ENCODE results near the gene HS3ST2. TPM values are rescaled to one million over a fixed set of nuclear protein-coding genes. Genes with fewer than 3 reads are reported as not detected.

HS3ST2 gene
- polyA plus RNA-seq (2012; ENCODE audit: low read depth, missing spikeins) = not detected

DNA sequence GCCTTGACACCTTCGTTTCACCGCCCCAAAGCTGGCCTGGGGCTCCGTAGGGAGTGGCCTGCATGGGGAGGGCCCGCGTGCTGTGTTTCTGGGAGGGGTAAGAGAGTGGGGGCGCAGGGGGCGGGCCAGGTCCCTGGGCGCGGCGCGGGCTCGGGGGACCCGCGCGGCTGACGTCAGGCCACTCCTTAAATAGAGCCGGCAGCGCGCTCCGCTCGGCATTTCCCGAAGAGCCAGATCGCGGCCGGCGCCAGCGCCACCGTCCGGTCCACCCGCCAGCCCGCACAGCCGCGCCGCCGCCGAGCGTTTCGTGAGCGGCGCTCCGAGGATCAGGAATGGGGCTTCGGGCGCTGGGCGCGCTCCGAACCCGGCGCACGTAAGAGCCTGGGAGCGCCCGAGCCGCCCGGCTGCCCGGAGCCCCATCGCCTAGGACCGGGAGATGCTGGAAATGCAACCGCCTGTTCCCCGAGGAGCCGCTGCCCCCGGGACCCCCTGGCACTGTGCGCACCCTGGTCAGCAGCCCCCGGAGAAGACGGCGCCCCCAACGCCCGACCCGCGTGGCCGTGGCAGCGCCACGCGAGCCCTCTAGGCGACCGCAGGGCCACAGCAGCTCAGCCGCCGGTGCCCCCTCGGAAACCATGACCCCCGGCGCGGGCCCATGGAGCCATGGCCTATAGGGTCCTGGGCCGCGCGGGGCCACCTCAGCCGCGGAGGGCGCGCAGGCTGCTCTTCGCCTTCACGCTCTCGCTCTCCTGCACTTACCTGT, at the start of gene HS3ST2:
TSS of gene HS3ST2 (plus strand) at position 215 of the 763 bp plus-strand sequence. CDS start at position 664, 449 bp downstream.
- no peak for FAIRE-seq
- TF ChIP-seq TAF1 (IDR thresholded peaks at IDR 0.05; ENCODE audit: low read depth, low read length) (no peak), PAX5 (IDR thresholded peaks at IDR 0.05; ENCODE audit: insufficient read depth, low read length, severe bottlenecking) (no peak), SPI1 (IDR thresholded peaks at IDR 0.05; ENCODE audit: low read depth, low read length) (no peak), POLR2AphosphoS5 (IDR thresholded peaks at IDR 0.05; ENCODE audit: low read depth, low read length) (no peak), POLR2A (IDR thresholded peaks at IDR 0.05; ENCODE audit: low read depth, low read length) (no peak), POU2F2 (IDR thresholded peaks at IDR 0.05; ENCODE audit: low read depth, low read length) (no peak)
- no peak for DNase-seq (ENCODE audit: insufficient read length, low spot score)

GRCh38 chr16:22764662-22765327, 49.2 kb upstream of the HS3ST2 start:
- TF ChIP-seq PAX5 (IDR thresholded peaks at IDR 0.05; ENCODE audit: insufficient read depth, low read length, severe bottlenecking) = no peak
- no peak for TF ChIP-seq SPI1 (IDR thresholded peaks at IDR 0.05; ENCODE audit: low read depth, low read length)
- no peak for TF ChIP-seq POLR2A (IDR thresholded peaks at IDR 0.05; ENCODE audit: low read depth, low read length)
- no peak for TF ChIP-seq TAF1 (IDR thresholded peaks at IDR 0.05; ENCODE audit: low read depth, low read length)
- no peak for TF ChIP-seq POU2F2 (IDR thresholded peaks at IDR 0.05; ENCODE audit: low read depth, low read length)
- no peak for TF ChIP-seq POLR2AphosphoS5 (IDR thresholded peaks at IDR 0.05; ENCODE audit: low read depth, low read length)
- FAIRE-seq (no peak), DNase-seq (ENCODE audit: insufficient read length, low spot score) (no peak)

DNA sequence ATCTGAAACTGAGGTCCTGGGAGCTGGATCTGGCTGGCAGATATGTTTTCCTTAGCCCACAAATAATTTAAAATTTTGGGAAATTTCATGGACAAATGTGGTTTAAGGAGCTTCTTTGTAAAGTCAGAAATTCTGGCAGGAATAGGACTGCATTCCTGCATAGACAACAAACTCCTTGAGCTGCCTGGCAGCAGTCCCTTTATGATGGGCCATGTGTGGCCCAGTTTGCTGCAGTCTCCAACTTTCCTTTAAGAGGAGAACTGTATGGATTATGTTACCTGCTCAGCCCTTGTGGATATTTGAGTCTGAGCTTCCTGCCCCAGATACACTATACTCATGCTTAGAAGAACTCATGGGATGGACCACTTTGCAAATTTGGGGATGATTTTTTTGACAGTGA, 48.5 kb upstream of the HS3ST2 start:
- FAIRE-seq (no peak), DNase-seq (ENCODE audit: insufficient read length, low spot score) (no peak)
- no peak for TF ChIP-seq POLR2AphosphoS5 (IDR thresholded peaks at IDR 0.05; ENCODE audit: low read depth, low read length)
- no peak for TF ChIP-seq POLR2A (IDR thresholded peaks at IDR 0.05; ENCODE audit: low read depth, low read length)
- TF ChIP-seq SPI1 (IDR thresholded peaks at IDR 0.05; ENCODE audit: low read depth, low read length) = no peak
- TF ChIP-seq PAX5 (IDR thresholded peaks at IDR 0.05; ENCODE audit: insufficient read depth, low read length, severe bottlenecking) = no peak
- TF ChIP-seq TAF1 (IDR thresholded peaks at IDR 0.05; ENCODE audit: low read depth, low read length) = no peak
- no peak for TF ChIP-seq POU2F2 (IDR thresholded peaks at IDR 0.05; ENCODE audit: low read depth, low read length)

DNA sequence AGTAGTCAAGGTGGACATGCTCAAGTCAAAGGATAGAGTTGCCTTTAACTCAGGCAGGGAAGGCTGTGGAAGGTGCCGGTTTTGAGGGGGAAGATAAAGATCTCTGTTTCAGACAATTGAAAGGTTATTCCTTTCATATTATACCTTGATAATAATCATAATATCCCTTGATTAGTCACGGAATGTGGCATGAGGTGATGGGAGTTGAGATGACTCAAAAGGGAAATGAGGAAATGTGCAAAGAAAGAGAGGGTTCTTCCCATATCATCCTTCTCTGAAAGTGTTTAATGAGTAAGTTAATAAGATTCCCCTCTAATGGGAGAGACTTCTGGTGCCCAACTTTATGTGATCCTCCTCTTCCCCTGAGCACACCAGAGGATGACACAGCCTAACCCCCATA, 43.1 kb upstream of the HS3ST2 start:
- TF ChIP-seq SPI1 (IDR thresholded peaks at IDR 0.05; ENCODE audit: low read depth, low read length) (no peak), TAF1 (IDR thresholded peaks at IDR 0.05; ENCODE audit: low read depth, low read length) (no peak), POLR2A (IDR thresholded peaks at IDR 0.05; ENCODE audit: low read depth, low read length) (no peak), POLR2AphosphoS5 (IDR thresholded peaks at IDR 0.05; ENCODE audit: low read depth, low read length) (no peak), POU2F2 (IDR thresholded peaks at IDR 0.05; ENCODE audit: low read depth, low read length) (no peak), PAX5 (IDR thresholded peaks at IDR 0.05; ENCODE audit: insufficient read depth, low read length, severe bottlenecking) (no peak)
- DNase-seq (ENCODE audit: insufficient read length, low spot score) (no peak), FAIRE-seq (no peak)

- FAIRE-seq = no peak
- TF ChIP-seq SPI1 (IDR thresholded peaks at IDR 0.05; ENCODE audit: low read depth, low read length) (no peak), TAF1 (IDR thresholded peaks at IDR 0.05; ENCODE audit: low read depth, low read length) (no peak), POLR2A (IDR thresholded peaks at IDR 0.05; ENCODE audit: low read depth, low read length) (no peak)
Observed at GRCh38 chr16:22771551-22771950, 42.4 kb upstream of the HS3ST2 start.

DNA sequence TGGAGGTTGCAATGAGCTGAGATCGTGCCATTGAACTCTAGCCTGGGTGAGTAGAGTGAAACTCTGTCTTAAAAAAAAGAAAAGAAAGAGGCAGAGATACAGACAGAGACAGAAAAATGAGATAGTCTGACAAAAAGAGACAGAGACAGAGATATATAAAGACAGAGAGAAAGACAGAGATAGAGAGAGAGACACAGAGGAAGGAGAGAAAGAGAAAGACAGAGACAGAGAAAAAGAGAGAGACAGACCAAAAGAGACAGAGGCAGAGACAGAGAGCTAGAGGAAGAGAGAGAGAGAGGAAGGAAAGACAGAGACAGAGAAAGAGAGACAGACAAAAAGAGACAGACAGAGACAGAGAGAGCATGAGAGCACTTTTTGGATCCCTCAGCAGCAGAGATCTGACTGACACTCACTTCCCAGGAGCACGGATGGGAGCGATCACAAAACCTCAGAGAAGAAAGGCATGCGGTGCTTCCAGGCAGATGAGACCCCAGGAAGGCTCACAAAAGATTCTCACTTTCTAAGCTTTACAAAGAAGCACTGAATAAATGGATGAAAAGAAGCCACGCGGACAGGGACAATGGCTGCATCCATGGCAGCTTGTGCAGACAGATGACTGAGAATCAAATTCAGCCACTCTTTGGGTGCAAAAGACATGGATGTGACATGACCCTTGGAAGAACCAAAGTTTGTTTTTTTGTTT, 38.6 kb upstream of the HS3ST2 start:
- no peak for FAIRE-seq
- DNase-seq (ENCODE audit: insufficient read length, low spot score) = no peak
- TF ChIP-seq TAF1 (IDR thresholded peaks at IDR 0.05; ENCODE audit: low read depth, low read length) (no peak), POLR2AphosphoS5 (IDR thresholded peaks at IDR 0.05; ENCODE audit: low read depth, low read length) (no peak), POLR2A (IDR thresholded peaks at IDR 0.05; ENCODE audit: low read depth, low read length) (no peak), POU2F2 (IDR thresholded peaks at IDR 0.05; ENCODE audit: low read depth, low read length) (no peak), PAX5 (IDR thresholded peaks at IDR 0.05; ENCODE audit: insufficient read depth, low read length, severe bottlenecking) (no peak), SPI1 (IDR thresholded peaks at IDR 0.05; ENCODE audit: low read depth, low read length) (no peak)

More at GRCh38 chr16:22771551-22771950, 42.4 kb upstream of the HS3ST2 start:
- DNase-seq (ENCODE audit: insufficient read length, low spot score) = no peak

GRCh38 chr16:22781480-22781879, 32.5 kb upstream of the HS3ST2 start:
- TF ChIP-seq POU2F2 (IDR thresholded peaks at IDR 0.05; ENCODE audit: low read depth, low read length) = no peak
- no peak for TF ChIP-seq SPI1 (IDR thresholded peaks at IDR 0.05; ENCODE audit: low read depth, low read length)
- no peak for TF ChIP-seq POLR2AphosphoS5 (IDR thresholded peaks at IDR 0.05; ENCODE audit: low read depth, low read length)
- TF ChIP-seq TAF1 (IDR thresholded peaks at IDR 0.05; ENCODE audit: low read depth, low read length) = no peak
- TF ChIP-seq POLR2A (IDR thresholded peaks at IDR 0.05; ENCODE audit: low read depth, low read length) = no peak
- no peak for TF ChIP-seq PAX5 (IDR thresholded peaks at IDR 0.05; ENCODE audit: insufficient read depth, low read length, severe bottlenecking)
- DNase-seq (ENCODE audit: insufficient read length, low spot score) (no peak), FAIRE-seq (no peak)

DNA sequence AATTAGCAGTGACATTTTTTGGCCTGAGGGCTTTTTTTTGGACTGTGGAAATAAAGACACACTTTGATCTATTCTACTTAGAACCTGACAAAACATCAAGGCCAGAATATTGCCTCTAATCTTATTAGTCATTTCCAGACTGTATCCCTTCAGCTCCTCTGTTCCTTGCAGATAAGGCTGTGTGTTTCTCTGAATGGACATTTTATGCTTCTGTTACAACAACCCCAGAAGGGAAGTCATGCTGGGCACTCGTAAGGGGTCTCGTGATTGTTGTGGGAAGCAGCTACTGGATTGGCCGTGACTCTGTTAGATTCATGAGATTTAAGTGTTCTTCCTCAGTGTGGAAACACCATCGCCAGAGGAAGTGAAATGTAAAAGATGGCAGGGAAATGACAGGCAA, 31.6 kb upstream of the HS3ST2 start:
- TF ChIP-seq SPI1 (IDR thresholded peaks at IDR 0.05; ENCODE audit: low read depth, low read length) (no peak), PAX5 (IDR thresholded peaks at IDR 0.05; ENCODE audit: insufficient read depth, low read length, severe bottlenecking) (no peak), POU2F2 (IDR thresholded peaks at IDR 0.05; ENCODE audit: low read depth, low read length) (no peak), TAF1 (IDR thresholded peaks at IDR 0.05; ENCODE audit: low read depth, low read length) (no peak), POLR2A (IDR thresholded peaks at IDR 0.05; ENCODE audit: low read depth, low read length) (no peak), POLR2AphosphoS5 (IDR thresholded peaks at IDR 0.05; ENCODE audit: low read depth, low read length) (no peak)
- FAIRE-seq = no peak
- DNase-seq (ENCODE audit: insufficient read length, low spot score) = no peak

DNA sequence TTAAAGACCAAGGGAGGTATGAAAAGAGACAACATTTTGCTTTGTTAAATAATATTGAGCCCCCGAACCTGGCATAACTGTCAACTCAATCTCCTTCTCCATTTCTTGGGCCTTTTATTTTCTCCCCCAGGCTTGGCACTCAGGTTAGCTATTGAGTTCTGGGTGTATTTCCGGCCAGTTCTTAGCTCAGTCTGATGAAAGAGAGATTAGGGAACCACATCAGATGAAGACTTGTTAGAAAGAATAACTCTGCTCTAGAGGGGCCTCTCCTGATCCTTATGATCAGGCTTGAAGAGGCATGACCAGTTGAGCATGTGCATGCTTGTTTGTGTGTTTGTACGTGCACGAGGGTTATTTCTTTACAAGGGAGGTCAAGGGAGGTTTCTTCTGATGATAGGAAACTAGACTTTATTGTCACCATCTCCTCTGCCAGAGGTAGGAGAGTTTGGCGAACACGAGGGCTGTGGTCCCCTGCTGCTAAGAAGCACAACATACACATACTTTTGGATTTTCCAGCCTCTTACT, 29.2 kb upstream of the HS3ST2 start:
- no peak for TF ChIP-seq SPI1 (IDR thresholded peaks at IDR 0.05; ENCODE audit: low read depth, low read length)
- no peak for TF ChIP-seq POLR2A (IDR thresholded peaks at IDR 0.05; ENCODE audit: low read depth, low read length)
- no peak for TF ChIP-seq TAF1 (IDR thresholded peaks at IDR 0.05; ENCODE audit: low read depth, low read length)
- TF ChIP-seq POLR2AphosphoS5 (IDR thresholded peaks at IDR 0.05; ENCODE audit: low read depth, low read length) = no peak
- no peak for TF ChIP-seq POU2F2 (IDR thresholded peaks at IDR 0.05; ENCODE audit: low read depth, low read length)
- no peak for TF ChIP-seq PAX5 (IDR thresholded peaks at IDR 0.05; ENCODE audit: insufficient read depth, low read length, severe bottlenecking)
- no peak for FAIRE-seq
- DNase-seq (ENCODE audit: insufficient read length, low spot score) = no peak

Measured in GM12891 (cell line).